A673 (cell line): Measurements from ENCODE around the gene FUBP1. TPM values are rescaled to one million over a fixed set of nuclear protein-coding genes. Genes with fewer than 3 reads are reported as not detected.

Experiments
- BruUV-seq: library from RNA; stranded (reverse); fragments of 400-500 nt; replicated peaks from 2 replicates; lab custom pipeline; 2021; lab: Mats Ljungman, UMichigan
- CTCF ChIA-PET: fragments of 300-600 bp; sonication (Branson Sonifier 250); formaldehyde crosslinking; loops from one replicate; lab custom pipeline; 2022; ENCODE audit warnings: antibody characterized with exemption; lab: Charles Lee
- POLR2A ChIA-PET: fragments of 300-600 bp; sonication (Branson Sonifier 250); formaldehyde crosslinking; loops from one replicate; lab custom pipeline; 2022; ENCODE audit warnings: antibody characterized with exemption; ENCODE audit not compliant: low non-redundant PET; lab: Charles Lee
- DNase-seq: peaks from one replicate; pipeline ENCODE4 v3.0.0-alpha.2; 2015; ENCODE audit warnings: low spot score
- H3K27ac ChIP-seq: fragments of 200-600 bp; sonication (generic); 2 replicates; pipeline ENCODE4 v1.5.1; 2016; ENCODE audit warnings: mixed run types, low read depth, mild to moderate bottlenecking, mixed read lengths, antibody characterized with exemption, low read length; ENCODE audit not compliant: poor library complexity, severe bottlenecking
- H3K27me3 ChIP-seq: fragments of 200-600 bp; sonication (generic); replicated peaks from 2 replicates; pipeline ENCODE4 v1.6.1; 2017; ENCODE audit warnings: mixed run types, low read depth, mild to moderate bottlenecking, mixed read lengths, antibody characterized with exemption, low read length; ENCODE audit not compliant: insufficient read depth, poor library complexity
- H3K36me3 ChIP-seq: fragments of 200-600 bp; sonication (generic); 2 replicates; pipeline ENCODE4 v1.6.1; 2016; ENCODE audit warnings: mixed run types, mild to moderate bottlenecking, mixed read lengths, antibody characterized with exemption, low read length; ENCODE audit not compliant: insufficient read depth, poor library complexity, severe bottlenecking
- H3K4me1 ChIP-seq: fragments of 200-600 bp; sonication (generic); 2 replicates; pipeline ENCODE4 v1.6.1; 2017; ENCODE audit warnings: mixed run types, mild to moderate bottlenecking, mixed read lengths, antibody characterized with exemption, low read length; ENCODE audit not compliant: insufficient read depth, poor library complexity, severe bottlenecking
- H3K4me3 ChIP-seq: fragments of 200-600 bp; sonication (generic); 2 replicates; pipeline ENCODE4 v1.5.1; 2016; ENCODE audit warnings: low read depth, mixed run types, mild to moderate bottlenecking, mixed read lengths, low read length; ENCODE audit not compliant: poor library complexity, severe bottlenecking
- H3K9me3 ChIP-seq: fragments of 200-600 bp; sonication (generic); 2 replicates; pipeline ENCODE4 v1.6.1; 2016; ENCODE audit warnings: mixed run types, low read depth, mild to moderate bottlenecking, mixed read lengths, antibody characterized with exemption, low read length; ENCODE audit not compliant: poor library complexity, severe bottlenecking
- CTCF ChIP-seq: fragments of 300-800, 200-600 bp; sonication (generic); conservative IDR thresholded peaks from 2 replicates; pipeline ENCODE4 v1.5.1; 2017; ENCODE audit warnings: low read depth, mild to moderate bottlenecking, antibody characterized with exemption, low read length, moderate library complexity, mixed read lengths
- EZH2 ChIP-seq: fragments of 200-600 bp; sonication (generic); IDR thresholded peaks from 2 replicates; pipeline ENCODE4 v1.6.1; 2017; ENCODE audit warnings: borderline replicate concordance, low read depth, mild to moderate bottlenecking, mixed read lengths, antibody characterized with exemption, low read length; ENCODE audit not compliant: poor library complexity, severe bottlenecking
- intact Hi-C: fragments of 100-400 bp; cut with micrococcal nuclease; formaldehyde crosslinking; loops from one replicate; pipeline ENCODE4 v1.10.0; 2022; ENCODE audit not compliant: unreplicated experiment
- total RNA-seq: library from RNA; stranded (reverse); gene quantifications from 2 replicates; pipeline ENCODE4 v1.2.3, GENCODE V29; 2021

Gene FUBP1
- total RNA-seq, 1 experiment from 2014 or later, result 213 TPM

DNA sequence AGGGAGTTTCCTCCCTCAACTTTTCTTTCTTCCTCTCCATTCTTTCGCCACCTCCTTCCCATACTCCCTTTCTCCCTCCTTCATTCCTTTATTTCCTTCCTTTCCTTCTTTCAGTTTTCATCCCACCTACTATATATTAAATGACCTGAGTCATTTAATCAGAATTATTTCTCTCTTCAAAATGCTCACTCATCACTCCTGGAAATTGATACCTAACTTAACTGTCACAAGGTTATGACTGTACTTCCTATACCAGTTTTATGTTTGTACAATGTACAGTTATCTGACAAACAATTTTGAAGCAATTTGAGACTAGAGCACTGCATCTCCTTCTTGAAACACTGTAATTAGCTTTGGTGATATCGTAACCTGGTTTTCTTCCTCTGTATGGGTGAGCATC, 49.1 kb downstream of the FUBP1 start:
- CTCF ChIA-PET, result interaction anchor here (0.7 kb wide), 1 partner anchor 17 kb away, joined by 3 read pairs; no protein-coding TSS in a partner anchor
- H3K27me3 ChIP-seq, result no peaks in the 10 kb centered on the region

GRCh38 chr1:77927414-77927813, 51.5 kb downstream of the FUBP1 start:
- Histone ChIP-seq H3K9me3 (no peaks in the 10 kb centered on the region), H3K27ac (no peak overlapping the region), H3K36me3 (no peaks in the 10 kb centered on the region), H3K27me3 (no peaks in the 10 kb centered on the region), H3K4me1 (no peaks in the 10 kb centered on the region), H3K4me3 (no peak overlapping the region)
- DNase-seq, result no peak
- TF ChIP-seq CTCF, result no peak
- TF ChIP-seq EZH2, result no peak
- CTCF ChIA-PET, result no interaction called here
- POLR2A ChIA-PET, result no interaction called here
- BruUV-seq, result no TSS peak
- intact Hi-C loops, result no loop called here

More for the DNA sequence above, 49.1 kb downstream of the FUBP1 start:
- intact Hi-C loops, result no loop called here
- H3K36me3 ChIP-seq, result no peaks in the 10 kb centered on the region
- no peaks in the 10 kb centered on the region for H3K4me1 ChIP-seq
- no TSS peak for BruUV-seq
- POLR2A ChIA-PET, result no interaction called here
- no peak for TF ChIP-seq CTCF
- no peak for TF ChIP-seq EZH2
- no peak overlapping the region for H3K27ac ChIP-seq
- H3K9me3 ChIP-seq, result no peaks in the 10 kb centered on the region
- no peak overlapping the region for H3K4me3 ChIP-seq
- DNase-seq, result no peak

- no peak for TF ChIP-seq CTCF
- TF ChIP-seq EZH2, result no peak
- BruUV-seq, result no TSS peak
- intact Hi-C loops, result no loop called here
- DNase-seq, result no peak
- Histone ChIP-seq H3K4me3 (peak overlapping the region; percentile 17), H3K4me1 (no peaks in the 10 kb centered on the region), H3K36me3 (no peaks in the 10 kb centered on the region), H3K9me3 (no peaks in the 10 kb centered on the region), H3K27ac (no peak overlapping the region), H3K27me3 (no peaks in the 10 kb centered on the region)
- ChIA-PET POLR2A (no interaction called here), CTCF (no interaction called here)
Measured at GRCh38 chr1:77926561-77927357, 52.1 kb downstream of the FUBP1 start.
